H54 (cell line): ENCODE data around the gene TMEM219.

Source experiments
- DNase-seq: peaks from one replicate; pipeline ENCODE4 v3.0.0; 2011; ENCODE audit warnings: low spot score, mixed read lengths; ENCODE audit not compliant: insufficient read length
- FAIRE-seq: peaks from 3 replicates; lab custom pipeline; 2011; peaks lifted over from hg19 to GRCh38; lab: Jason Lieb, UNC
- POLR2A ChIP-seq: IDR thresholded peaks from 2 replicates; pipeline ENCODE4 v1.6.1; 2011; ENCODE audit warnings: low read depth, mild to moderate bottlenecking, low read length

TMEM219 gene

DNA sequence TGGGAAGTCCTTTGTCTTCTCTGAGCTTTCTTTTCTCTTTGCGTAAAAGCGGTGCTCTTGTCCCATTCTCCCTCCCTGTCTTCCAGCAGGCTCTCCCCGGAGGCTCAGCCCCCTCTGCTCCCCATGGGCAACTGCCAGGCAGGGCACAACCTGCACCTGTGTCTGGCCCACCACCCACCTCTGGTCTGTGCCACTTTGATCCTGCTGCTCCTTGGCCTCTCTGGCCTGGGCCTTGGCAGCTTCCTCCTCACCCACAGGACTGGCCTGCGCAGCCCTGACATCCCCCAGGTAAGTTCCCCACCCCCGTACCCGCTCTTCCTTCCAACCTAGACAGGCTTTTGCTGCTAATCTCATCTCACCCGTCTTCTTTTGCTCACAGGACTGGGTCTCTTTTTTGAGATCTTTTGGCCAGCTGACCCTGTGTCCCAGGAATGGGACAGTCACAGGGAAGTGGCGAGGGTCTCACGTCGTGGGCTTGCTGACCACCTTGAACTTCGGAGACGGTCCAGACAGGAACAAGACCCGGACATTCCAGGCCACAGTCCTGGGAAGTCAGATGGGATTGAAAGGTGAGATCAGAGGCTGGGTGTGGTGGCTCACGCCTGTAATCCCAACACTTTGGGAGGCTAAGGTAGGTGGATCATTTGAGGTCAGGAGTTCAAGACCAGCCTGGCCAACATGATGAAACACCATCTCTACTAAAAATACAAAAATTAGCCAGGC lies 1.3 kb downstream of the TMEM219 start:
- DNase-seq (no peak), FAIRE-seq (no peak)
- no peak for TF ChIP-seq POLR2A

GRCh38 chr16:29968205-29968604 lies 6.3 kb downstream of the TMEM219 start:
- FAIRE-seq (no peak), DNase-seq (no peak)
- no peak for TF ChIP-seq POLR2A

DNA sequence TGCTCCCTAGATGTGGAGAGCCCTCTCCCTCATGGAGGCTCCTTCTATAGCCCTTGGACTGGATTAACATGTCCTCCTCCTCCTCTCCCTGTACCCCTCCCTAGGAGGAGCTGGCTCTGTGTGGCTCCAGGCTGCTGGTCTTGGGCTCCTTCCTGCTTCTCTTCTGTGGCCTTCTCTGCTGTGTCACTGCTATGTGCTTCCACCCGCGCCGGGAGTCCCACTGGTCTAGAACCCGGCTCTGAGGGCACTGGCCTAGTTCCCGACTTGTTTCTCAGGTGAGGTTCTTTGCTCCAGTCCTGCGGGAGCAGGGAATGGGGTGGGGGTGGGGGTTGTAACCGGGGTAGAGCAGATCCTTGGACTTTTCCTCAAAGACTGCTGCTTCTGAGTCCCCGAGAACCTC lies 9.4 kb downstream of the TMEM219 start:
- FAIRE-seq (no peak), DNase-seq (no peak)
- no peak for TF ChIP-seq POLR2A

DNA sequence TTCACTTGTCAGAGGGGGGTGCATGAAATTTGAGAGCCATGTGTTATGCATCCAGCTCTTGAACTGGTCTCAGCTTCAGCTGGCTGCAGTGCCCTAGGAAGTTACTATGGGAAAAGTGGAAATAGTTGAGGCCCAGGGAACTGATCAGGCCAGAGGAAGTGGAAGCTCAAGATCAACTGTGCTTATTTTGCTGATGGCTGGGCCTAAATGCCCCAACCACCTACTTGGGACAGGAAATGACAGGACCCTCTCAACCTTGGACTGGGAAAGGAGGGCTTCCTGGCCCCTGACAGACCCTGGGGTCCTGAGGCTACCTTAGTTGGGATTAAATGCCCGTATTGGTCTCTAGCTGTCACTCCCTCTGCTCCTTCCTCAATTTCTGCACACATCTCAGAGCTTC lies 10.6 kb downstream of the TMEM219 start:
- DNase-seq (no peak), FAIRE-seq (no peak)
- no peak for TF ChIP-seq POLR2A

GRCh38 chr16:29972992-29973383 lies 11.1 kb downstream of the TMEM219 start:
- DNase-seq = no peak
- no peak for FAIRE-seq
- no peak for TF ChIP-seq POLR2A

GRCh38 chr16:29973384-29974246 lies 11.7 kb downstream of the TMEM219 start, which contains the start of gene TAOK2:
TSS of gene TAOK2 (plus strand) at chr16:29973868. CDS start at chr16:29977773, 3,905 bp downstream.
- FAIRE-seq = peak; percentile 66
- peak; percentile 88 for TF ChIP-seq POLR2A
- DNase-seq = peak; percentile 99

GRCh38 chr16:29974291-29975133 lies 12.6 kb downstream of the TMEM219 start:
- DNase-seq (no peak), FAIRE-seq (no peak)
- no peak for TF ChIP-seq POLR2A

DNA sequence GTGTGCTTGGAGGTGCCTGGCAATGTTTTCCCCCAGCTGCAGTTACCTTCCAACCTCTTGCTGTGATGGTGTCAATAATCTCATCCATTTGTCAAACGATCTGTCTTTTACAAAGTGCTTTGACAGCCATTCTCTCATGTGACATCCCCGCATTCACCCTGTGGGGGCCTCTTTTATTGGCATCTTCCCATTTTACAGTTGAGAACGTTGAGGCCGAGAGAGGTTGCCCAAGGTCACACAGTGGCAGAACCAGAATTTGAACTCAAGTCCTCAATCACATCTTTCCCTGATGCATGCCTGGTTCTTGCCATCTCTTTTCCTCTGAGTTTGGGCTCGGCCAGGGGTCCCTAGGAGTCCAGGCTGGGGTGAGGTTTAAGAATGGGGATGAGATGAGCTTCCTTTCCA lies 13.3 kb downstream of the TMEM219 start:
- FAIRE-seq = no peak
- TF ChIP-seq POLR2A = no peak
- DNase-seq = no peak

GRCh38 chr16:29975811-29976511 lies 14.1 kb downstream of the TMEM219 start:
- no peak for DNase-seq
- TF ChIP-seq POLR2A = no peak
- FAIRE-seq = no peak

- TF ChIP-seq POLR2A = no peak
- FAIRE-seq = no peak
- no peak for DNase-seq
Observed at GRCh38 chr16:29977063-29977825, 15.4 kb downstream of the TMEM219 start.

- DNase-seq (no peak), FAIRE-seq (no peak)
- no peak for TF ChIP-seq POLR2A
Observed at GRCh38 chr16:29978081-29978480, 16.2 kb downstream of the TMEM219 start.

DNA sequence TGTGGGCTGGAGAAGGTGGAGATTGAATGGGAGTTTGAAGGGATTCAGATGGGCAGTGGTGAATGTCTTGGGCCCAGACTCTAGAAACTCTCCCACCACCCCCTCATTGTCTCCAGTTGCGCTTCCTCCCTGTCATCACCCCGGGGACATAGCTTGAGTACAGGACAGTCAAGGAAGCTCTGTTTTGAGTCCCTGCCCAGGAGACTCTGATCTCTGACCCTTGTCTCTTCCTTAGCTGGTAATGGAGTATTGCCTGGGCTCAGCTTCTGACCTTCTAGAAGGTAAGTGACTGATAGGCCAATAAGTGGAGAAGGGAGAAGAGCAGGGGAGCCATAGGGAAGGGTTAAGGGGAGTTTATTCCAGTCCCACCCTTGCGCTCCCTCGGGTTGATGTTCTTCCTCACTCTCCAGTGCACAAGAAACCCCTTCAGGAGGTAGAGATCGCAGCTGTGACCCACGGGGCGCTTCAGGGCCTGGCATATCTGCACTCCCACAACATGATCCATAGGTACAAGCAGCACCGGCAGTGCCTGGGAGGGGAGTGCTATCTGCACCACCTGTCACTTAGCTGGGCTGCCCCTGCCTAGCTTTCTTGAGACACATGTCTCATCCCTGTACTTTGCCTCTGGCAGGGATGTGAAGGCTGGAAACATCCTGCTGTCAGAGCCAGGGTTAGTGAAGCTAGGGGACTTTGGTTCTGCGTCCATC lies 16.8 kb downstream of the TMEM219 start:
- no peak for FAIRE-seq
- no peak for TF ChIP-seq POLR2A
- DNase-seq = no peak
